Measurements from ENCODE around the gene PCP2.

PCP2 gene

GRCh38 chr19:7661744-7662538, 28.4 kb upstream of the PCP2 start:
- DNase-seq = no peak

DNA sequence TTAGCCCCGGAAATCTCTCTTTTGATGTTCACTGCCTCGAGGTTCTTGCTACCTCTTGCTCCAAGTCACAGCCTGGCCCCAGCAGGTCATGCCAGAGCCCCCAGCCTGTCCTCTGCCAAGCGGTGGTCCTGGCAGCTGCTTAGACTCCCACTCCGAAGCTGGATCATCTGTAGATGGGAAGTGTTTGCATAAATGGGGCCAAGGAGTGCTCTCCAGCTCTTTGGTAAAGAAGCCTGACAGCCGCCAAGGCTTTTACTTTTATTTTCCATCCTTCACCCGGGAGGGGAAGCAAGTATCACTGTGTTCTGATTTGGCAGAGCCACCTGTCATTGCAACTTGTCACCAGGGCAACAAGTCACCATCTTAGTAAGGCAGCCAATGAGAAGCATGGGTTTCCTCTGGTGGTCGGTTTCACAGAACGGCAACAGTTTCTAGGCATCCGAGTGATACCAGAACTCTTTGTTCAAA, 24.7 kb upstream of the PCP2 start:
- DNase-seq = peak; percentile 56

GRCh38 chr19:7657131-7657751, 23.7 kb upstream of the PCP2 start:
- peak; percentile 44 for DNase-seq

DNA sequence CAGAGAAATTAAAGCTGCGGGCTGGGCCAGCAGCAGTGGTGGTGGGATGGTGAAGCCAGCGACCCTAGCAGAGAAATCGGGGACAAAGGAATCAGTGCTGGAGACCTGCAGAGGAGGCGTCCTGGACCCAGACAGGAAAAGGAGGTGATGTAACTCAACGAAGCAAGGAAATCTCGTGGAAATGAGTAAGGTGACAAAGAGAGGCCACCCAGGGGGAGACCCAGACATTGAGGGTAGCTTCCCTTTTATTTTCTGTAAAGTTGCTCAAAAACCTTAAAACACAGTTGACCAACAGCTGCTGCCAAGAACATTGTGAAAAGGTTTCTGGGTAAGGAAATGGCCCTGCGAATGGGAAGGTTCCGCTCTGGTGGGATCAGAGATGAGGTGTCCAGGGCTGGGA, 22.1 kb upstream of the PCP2 start:
- no peak for DNase-seq

DNA sequence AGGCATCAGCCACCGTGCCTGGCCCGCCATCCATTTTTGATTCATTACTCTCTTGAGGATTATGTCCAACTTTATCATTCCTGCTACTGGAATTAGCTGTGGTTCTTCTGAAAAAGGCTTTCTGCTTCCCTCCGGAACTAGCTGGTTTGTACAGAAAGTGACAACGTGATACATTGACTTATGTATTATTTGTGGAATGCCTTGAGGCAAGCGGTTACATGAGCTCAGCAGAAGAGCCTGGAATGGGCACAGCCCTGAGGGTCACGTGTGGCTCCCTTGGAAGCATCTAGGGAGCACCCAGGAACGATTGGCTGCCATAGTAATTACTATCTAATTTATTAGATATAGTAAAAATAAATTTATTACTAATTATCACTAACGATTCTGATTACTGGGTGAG, 20.9 kb upstream of the PCP2 start:
- DNase-seq = no peak

- peak; percentile 92 for DNase-seq
Observed at GRCh38 chr19:7652061-7652641, 18.6 kb upstream of the PCP2 start.

- no peak for DNase-seq
Observed at GRCh38 chr19:7650148-7650547, 16.6 kb upstream of the PCP2 start.

- DNase-seq = no peak
Observed at GRCh38 chr19:7648265-7649014, 14.9 kb upstream of the PCP2 start.

- DNase-seq = no peak
Observed at GRCh38 chr19:7647156-7647555, 13.6 kb upstream of the PCP2 start.

DNA sequence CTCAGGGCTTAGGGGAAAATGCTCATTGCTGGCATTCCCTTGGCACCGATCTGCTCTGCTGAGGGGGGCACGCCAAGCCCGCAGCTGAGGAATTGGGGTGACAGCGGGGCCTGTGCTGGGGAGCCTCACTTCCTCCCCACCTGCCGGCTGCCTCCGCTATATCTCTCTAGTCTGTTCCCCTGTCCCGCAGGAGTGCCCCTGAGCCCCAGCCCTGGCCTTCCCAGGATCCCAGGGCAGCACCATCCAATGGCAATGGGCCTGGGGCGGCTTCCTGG, 12.8 kb upstream of the PCP2 start:
- no peak for DNase-seq

DNA sequence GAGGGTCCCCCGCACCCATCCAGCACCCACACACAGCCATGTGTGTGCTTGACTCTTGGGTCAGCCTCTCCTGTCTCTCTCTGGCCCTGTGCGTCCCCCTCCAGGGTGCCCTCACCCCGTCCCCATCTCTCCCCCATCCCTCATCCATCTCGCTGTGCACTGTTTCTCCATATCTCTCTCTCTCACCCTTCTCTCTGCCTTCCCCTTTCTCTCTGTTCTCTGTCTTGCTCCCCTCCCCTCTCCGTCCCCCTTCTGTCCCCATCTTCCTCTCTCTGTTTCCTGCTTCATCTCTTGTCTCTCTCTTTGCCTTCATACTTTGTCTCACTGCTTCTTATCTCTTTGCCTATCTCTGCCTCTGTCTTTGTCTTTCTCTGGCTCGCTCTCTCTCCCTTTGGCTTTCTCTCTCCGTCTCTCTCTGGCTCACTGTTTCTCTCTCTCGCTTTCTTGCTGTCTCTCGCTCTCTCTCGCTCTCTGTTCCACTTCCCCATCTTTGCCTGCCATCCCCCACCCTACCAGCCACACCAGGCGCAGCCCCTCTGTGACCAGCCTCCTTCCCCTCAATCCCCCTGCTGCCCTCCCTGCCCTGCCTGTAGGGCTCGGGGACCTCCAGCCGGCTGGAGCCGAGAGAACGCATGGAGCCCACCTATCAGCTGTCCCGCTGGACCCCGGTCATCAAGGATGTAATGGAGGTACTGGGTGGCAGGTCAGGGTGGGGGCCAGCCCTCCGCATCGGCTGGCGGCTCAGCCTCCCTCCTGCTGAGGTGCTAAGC, 12.3 kb upstream of the PCP2 start:
- no peak for DNase-seq

DNA sequence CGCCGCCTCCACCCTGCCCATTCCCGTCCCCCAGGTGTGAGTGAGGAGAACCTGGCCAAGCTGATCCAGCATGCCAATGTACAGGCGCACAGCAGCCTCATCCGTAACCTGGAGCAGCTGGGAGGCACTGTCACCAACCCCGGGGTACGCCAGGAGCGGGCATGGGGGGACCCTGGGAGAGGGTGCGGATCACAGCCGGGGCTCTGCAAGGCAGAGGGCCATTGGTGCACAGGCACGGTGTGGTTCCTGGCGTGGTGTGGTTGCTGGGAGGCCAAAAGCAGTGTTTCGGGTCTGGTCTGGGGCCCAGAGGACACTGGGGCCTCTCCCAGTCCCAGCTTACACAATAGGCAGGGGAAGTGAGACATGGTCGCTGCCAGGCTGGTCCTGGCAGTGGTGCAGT, 11.6 kb upstream of the PCP2 start:
- DNase-seq = no peak

- no peak for DNase-seq
Observed at GRCh38 chr19:7644550-7644877, 11.0 kb upstream of the PCP2 start.

GRCh38 chr19:7643629-7644549, 10.4 kb upstream of the PCP2 start:
- peak; percentile 14 for DNase-seq

- DNase-seq = no peak
Observed at GRCh38 chr19:7643031-7643415, 9.5 kb upstream of the PCP2 start.

GRCh38 chr19:7642295-7643030, 8.9 kb upstream of the PCP2 start:
- no peak for DNase-seq

DNA sequence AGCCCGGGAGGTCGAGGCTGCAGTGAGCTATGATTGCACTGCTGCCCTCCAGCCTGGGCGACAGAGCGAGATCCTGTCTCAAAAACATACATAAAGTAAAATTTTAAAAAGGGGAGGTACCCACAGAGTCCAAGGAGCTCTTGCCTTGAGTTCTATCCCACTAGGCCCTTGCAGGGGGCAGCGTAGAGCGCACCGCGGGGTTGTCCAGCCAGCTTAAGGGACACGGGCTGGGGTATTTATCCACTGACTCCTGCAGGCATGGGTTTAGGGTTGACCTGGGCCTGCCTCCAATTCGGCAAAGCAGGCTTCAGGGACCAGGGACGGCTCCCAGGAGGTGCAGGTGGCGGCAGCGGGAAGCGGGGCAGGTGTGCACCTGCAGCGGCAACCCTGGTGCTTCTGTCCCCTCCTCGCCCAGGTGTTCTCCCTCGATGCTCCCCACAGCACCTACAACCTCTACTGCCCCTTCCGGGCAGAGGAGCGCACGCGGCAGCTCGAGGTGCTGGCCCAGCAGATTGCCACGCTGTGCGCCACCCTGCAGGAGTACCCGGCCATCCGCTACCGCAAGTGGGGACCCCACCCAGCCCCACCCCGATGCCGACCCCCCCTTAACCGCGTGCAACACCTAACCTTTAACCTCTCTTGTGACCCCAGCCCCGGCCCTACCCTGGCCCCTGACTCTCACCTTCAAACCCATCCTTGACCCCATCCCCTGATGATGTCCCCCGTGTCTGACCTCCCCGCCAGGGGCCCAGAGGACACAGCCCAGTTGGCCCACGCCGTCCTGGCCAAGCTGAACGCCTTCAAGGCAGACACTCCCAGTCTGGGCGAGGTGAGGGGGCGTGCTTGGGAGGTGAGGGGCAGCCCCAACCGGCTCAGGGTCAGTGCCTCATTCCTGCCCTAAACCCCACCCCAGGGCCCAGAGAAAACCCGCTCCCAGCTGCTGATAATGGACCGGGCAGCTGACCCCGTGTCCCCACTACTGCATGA, 8.1 kb upstream of the PCP2 start:
- DNase-seq = no peak

- DNase-seq = no peak
Observed at GRCh38 chr19:7640803-7641202, 7.3 kb upstream of the PCP2 start.

DNA sequence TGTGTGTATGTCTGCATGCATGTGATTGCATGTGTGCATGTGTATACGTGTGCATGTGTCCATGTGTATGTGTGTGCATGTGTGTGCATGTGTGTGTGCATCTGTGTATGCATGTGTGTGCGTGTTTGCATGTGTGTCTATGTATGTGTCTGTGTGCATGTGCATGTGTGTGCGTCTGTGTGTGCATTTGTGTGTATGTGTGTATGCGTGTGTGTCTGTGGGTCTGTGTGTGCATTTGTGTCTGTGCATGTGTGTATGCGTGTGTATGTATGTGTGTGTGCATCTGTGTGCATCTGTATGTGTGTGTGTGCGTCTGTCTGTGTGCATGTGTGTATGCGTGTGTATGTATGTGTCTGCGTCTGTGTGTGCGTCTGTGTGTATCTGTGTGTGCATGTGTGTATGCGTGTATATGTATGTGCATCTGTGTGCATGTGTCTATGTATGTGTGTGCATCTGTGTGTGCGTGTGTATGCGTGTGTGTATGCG, 6.4 kb upstream of the PCP2 start:
- no peak for DNase-seq
